ENCODE data around the gene GNS. TPM values are rescaled to one million over a fixed set of nuclear protein-coding genes. Genes with fewer than 3 reads are reported as not detected.

Gene GNS
- polyA plus RNA-seq, 4 donors = 8.3 to 584 (median 24.0) TPM

DNA sequence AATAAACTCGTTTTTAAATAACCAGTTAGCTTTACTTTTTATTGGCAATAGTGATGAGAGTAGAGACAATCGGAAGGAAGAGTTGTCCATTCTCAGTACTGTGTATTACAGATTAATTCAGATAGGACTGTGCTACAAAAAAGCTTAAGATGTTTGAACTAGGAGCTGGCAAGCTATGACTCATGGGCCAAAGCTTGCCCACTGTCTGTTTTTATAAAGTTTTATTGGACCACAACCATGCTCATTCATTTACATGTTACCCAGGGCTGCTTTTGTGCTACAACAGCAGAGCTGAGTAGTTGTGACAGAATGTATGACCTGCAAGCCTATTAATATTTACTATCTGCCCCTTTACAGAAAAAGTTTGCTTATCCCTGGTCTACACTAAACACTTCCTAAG, 19.4 kb downstream of the GNS start:
- FAIRE-seq (no peak), DNase-seq (no peak)
- WGBS, 3 donors = 89 to 93% (median 91%) methylated on average over 2 of the region's 2 CpGs
- Histone ChIP-seq H3K9me3 (ENCODE audit: control insufficient read depth in 2 of 2, insufficient read depth in 1 of 2, low read depth in 1 of 2, low read length in 1 of 2) (no peaks in the 10 kb centered on the region), H3K4me3 (ENCODE audit: low read depth in 1 of 3, low read length in 3 of 3) (no peak overlapping the region), H3K27ac (ENCODE audit: low read depth in 1 of 3, low read length in 2 of 3) (no peak overlapping the region), H3K27me3 (ENCODE audit: control insufficient read depth in 3 of 3, insufficient read depth in 3 of 3, low read length in 3 of 3) (no peaks in the 10 kb centered on the region), H3K36me3 (ENCODE audit: control insufficient read depth in 3 of 3, insufficient read depth in 2 of 3, low read depth in 1 of 3, low read length in 3 of 3) (peaks cover 20 to 41% (median 27%) of the 10 kb centered on the region in 3 donors), H3K4me1 (ENCODE audit: control insufficient read depth in 3 of 3, insufficient read depth in 2 of 3, low read depth in 1 of 3, low read length in 2 of 3) (peaks cover 0 to 7% (median 0%) of the 10 kb centered on the region in 3 donors)

GRCh38 chr12:64737539-64737938, 21.7 kb downstream of the GNS start:
- Histone ChIP-seq H3K27me3 (ENCODE audit: control insufficient read depth in 3 of 3, insufficient read depth in 3 of 3, low read length in 3 of 3) (no peaks in the 10 kb centered on the region), H3K4me1 (ENCODE audit: control insufficient read depth in 3 of 3, insufficient read depth in 2 of 3, low read depth in 1 of 3, low read length in 2 of 3) (no peaks in the 10 kb centered on the region), H3K9me3 (ENCODE audit: control insufficient read depth in 2 of 2, insufficient read depth in 1 of 2, low read depth in 1 of 2, low read length in 1 of 2) (no peaks in the 10 kb centered on the region), H3K27ac (ENCODE audit: low read depth in 1 of 3, low read length in 2 of 3) (no peak overlapping the region), H3K36me3 (ENCODE audit: control insufficient read depth in 3 of 3, insufficient read depth in 2 of 3, low read depth in 1 of 3, low read length in 3 of 3) (peaks cover 14 to 55% (median 23%) of the 10 kb centered on the region in 3 donors), H3K4me3 (ENCODE audit: low read depth in 1 of 3, low read length in 3 of 3) (no peak overlapping the region)
- no peak for FAIRE-seq
- WGBS, 3 donors = 37 to 52% (median 44%) methylated on average over 1 of the region's 1 CpG
- no peak for DNase-seq

DNA sequence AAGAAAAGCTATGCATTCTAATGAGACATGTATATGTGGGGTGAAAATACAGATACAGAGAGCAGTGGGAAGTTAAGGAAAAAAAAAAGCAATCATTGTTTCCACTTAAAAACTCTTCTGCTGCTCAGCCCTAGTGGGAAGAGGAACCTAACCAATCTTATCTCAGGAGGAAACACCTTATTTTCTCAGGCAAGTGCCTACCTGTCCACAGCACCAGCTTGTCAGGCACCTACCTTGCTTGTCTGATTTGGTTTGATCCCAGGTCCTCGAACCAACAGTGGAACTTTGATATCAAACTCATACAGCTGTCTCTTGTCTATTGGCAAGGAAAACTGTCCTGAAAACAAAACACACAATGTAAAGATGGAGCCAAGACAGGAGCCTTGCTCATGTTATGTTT, 22.4 kb downstream of the GNS start:
- no peak overlapping the region for H3K27ac ChIP-seq (ENCODE audit: low read depth in 1 of 3, low read length in 2 of 3)
- H3K27me3 ChIP-seq (ENCODE audit: control insufficient read depth in 3 of 3, insufficient read depth in 3 of 3, low read length in 3 of 3) = no peaks in the 10 kb centered on the region
- no peaks in the 10 kb centered on the region for H3K4me1 ChIP-seq (ENCODE audit: control insufficient read depth in 3 of 3, insufficient read depth in 2 of 3, low read depth in 1 of 3, low read length in 2 of 3)
- H3K36me3 ChIP-seq (ENCODE audit: control insufficient read depth in 3 of 3, insufficient read depth in 2 of 3, low read depth in 1 of 3, low read length in 3 of 3) = peaks cover 12 to 56% (median 20%) of the 10 kb centered on the region in 3 donors
- no peak for FAIRE-seq
- H3K9me3 ChIP-seq (ENCODE audit: control insufficient read depth in 2 of 2, insufficient read depth in 1 of 2, low read depth in 1 of 2, low read length in 1 of 2) = no peaks in the 10 kb centered on the region
- 38 to 51% (median 45%) methylated on average over 1 of the region's 1 CpG for WGBS, 3 donors
- no peak for DNase-seq
- no peak overlapping the region for H3K4me3 ChIP-seq (ENCODE audit: low read depth in 1 of 3, low read length in 3 of 3)

DNA sequence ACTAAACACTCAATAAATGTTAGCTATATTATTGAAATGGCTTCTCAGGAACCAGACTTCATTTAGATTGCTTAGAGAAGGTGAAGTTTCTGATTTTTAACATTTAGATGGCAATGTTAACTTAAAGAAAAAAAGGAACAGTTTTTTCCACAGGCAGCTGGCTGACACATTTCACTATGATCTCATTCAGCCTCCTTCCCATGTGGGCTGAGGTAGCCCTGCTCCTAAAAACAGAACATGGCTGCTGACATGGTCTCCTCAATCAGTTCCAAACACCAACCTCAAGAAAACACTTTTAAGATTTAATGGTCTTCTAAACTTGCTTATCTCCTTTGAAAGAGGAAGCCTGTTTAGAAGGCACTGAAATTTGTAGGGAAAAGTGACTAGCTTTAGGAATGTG, 23.8 kb downstream of the GNS start:
- no peak for FAIRE-seq
- no peaks in the 10 kb centered on the region for H3K9me3 ChIP-seq (ENCODE audit: control insufficient read depth in 2 of 2, insufficient read depth in 1 of 2, low read depth in 1 of 2, low read length in 1 of 2)
- H3K36me3 ChIP-seq (ENCODE audit: control insufficient read depth in 3 of 3, insufficient read depth in 2 of 3, low read depth in 1 of 3, low read length in 3 of 3) = peaks cover 12 to 55% (median 19%) of the 10 kb centered on the region in 3 donors
- H3K4me3 ChIP-seq (ENCODE audit: low read depth in 1 of 3, low read length in 3 of 3) = no peak overlapping the region
- no peak for DNase-seq
- no peak overlapping the region for H3K27ac ChIP-seq (ENCODE audit: low read depth in 1 of 3, low read length in 2 of 3)
- no peaks in the 10 kb centered on the region for H3K27me3 ChIP-seq (ENCODE audit: control insufficient read depth in 3 of 3, insufficient read depth in 3 of 3, low read length in 3 of 3)
- H3K4me1 ChIP-seq (ENCODE audit: control insufficient read depth in 3 of 3, insufficient read depth in 2 of 3, low read depth in 1 of 3, low read length in 2 of 3) = no peaks in the 10 kb centered on the region

- FAIRE-seq (no peak), DNase-seq (no peak)
- no peaks in the 10 kb centered on the region for H3K4me1 ChIP-seq (ENCODE audit: control insufficient read depth in 3 of 3, insufficient read depth in 2 of 3, low read depth in 1 of 3, low read length in 2 of 3)
- no peaks in the 10 kb centered on the region for H3K9me3 ChIP-seq (ENCODE audit: control insufficient read depth in 2 of 2, insufficient read depth in 1 of 2, low read depth in 1 of 2, low read length in 1 of 2)
- H3K27ac ChIP-seq (ENCODE audit: low read depth in 1 of 3, low read length in 2 of 3) = no peak overlapping the region
- 82 to 89% (median 85%) methylated on average over 4 of the region's 4 CpGs for WGBS, 3 donors
- H3K4me3 ChIP-seq (ENCODE audit: low read depth in 1 of 3, low read length in 3 of 3) = no peak overlapping the region
- H3K36me3 ChIP-seq (ENCODE audit: control insufficient read depth in 3 of 3, insufficient read depth in 2 of 3, low read depth in 1 of 3, low read length in 3 of 3) = peaks cover 10 to 48% (median 11%) of the 10 kb centered on the region in 3 donors
- no peaks in the 10 kb centered on the region for H3K27me3 ChIP-seq (ENCODE audit: control insufficient read depth in 3 of 3, insufficient read depth in 3 of 3, low read length in 3 of 3)
Observed at GRCh38 chr12:64733857-64734256, 25.3 kb downstream of the GNS start.

DNA sequence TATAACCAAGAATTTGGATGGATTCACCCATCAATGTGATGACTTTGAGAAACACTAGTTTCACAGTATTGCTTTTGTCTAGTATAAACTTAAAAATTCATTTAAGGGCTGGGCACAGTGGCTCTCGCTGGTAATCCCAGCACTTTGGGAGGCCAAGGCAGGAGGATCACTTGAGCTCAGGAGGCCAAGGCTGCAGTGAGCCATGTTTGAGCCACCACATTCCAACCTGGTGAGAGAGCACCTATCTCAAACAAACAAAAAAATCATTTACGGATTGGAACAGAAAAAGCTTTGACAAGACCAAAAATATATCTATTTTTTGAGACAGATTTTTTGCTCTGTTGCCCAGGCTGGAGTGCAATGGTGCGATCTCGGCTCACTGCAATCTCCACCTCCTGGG, 27.5 kb downstream of the GNS start:
- no peaks in the 10 kb centered on the region for H3K4me1 ChIP-seq (ENCODE audit: control insufficient read depth in 3 of 3, insufficient read depth in 2 of 3, low read depth in 1 of 3, low read length in 2 of 3)
- no peaks in the 10 kb centered on the region for H3K27me3 ChIP-seq (ENCODE audit: control insufficient read depth in 3 of 3, insufficient read depth in 3 of 3, low read length in 3 of 3)
- 95 to 97% (median 96%) methylated on average over 4 of the region's 4 CpGs for WGBS, 3 donors
- FAIRE-seq = no peak
- no peaks in the 10 kb centered on the region for H3K9me3 ChIP-seq (ENCODE audit: control insufficient read depth in 2 of 2, insufficient read depth in 1 of 2, low read depth in 1 of 2, low read length in 1 of 2)
- H3K4me3 ChIP-seq (ENCODE audit: low read depth in 1 of 3, low read length in 3 of 3) = no peak overlapping the region
- no peak for DNase-seq
- H3K27ac ChIP-seq (ENCODE audit: low read depth in 1 of 3, low read length in 2 of 3) = no peak overlapping the region
- H3K36me3 ChIP-seq (ENCODE audit: control insufficient read depth in 3 of 3, insufficient read depth in 2 of 3, low read depth in 1 of 3, low read length in 3 of 3) = peaks cover 10 to 42% (median 20%) of the 10 kb centered on the region in 3 donors

DNA sequence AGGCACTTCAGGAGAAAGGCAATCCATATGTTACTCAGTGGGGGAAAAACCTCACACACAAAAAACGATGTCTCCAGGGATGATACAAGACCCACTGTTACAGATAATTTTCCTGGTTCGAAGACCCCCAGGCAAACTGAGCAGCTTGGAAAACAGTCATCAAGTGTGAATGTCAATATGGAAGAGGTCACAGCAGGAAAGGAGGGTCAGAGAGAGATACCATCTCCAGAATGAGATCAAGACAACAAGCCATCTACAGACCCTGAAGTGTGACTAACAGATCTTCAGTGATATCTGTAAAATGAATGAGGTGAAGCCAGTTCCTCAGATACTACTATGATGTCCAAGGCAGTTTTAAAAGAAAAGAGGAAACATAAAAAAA, 28.6 kb downstream of the GNS start:
- no peaks in the 10 kb centered on the region for H3K27me3 ChIP-seq (ENCODE audit: control insufficient read depth in 3 of 3, insufficient read depth in 3 of 3, low read length in 3 of 3)
- no peak for FAIRE-seq
- no peaks in the 10 kb centered on the region for H3K9me3 ChIP-seq (ENCODE audit: control insufficient read depth in 2 of 2, insufficient read depth in 1 of 2, low read depth in 1 of 2, low read length in 1 of 2)
- DNase-seq = no peak
- peaks cover 7 to 43% (median 16%) of the 10 kb centered on the region in 3 donors for H3K36me3 ChIP-seq (ENCODE audit: control insufficient read depth in 3 of 3, insufficient read depth in 2 of 3, low read depth in 1 of 3, low read length in 3 of 3)
- 59 to 78% (median 71%) methylated on average over 2 of the region's 2 CpGs for WGBS, 3 donors
- no peaks in the 10 kb centered on the region for H3K4me1 ChIP-seq (ENCODE audit: control insufficient read depth in 3 of 3, insufficient read depth in 2 of 3, low read depth in 1 of 3, low read length in 2 of 3)
- no peak overlapping the region for H3K4me3 ChIP-seq (ENCODE audit: low read depth in 1 of 3, low read length in 3 of 3)
- peak overlapping the region in 2 of 3 donors; percentile 8 to 76 for H3K27ac ChIP-seq (ENCODE audit: low read depth in 1 of 3, low read length in 2 of 3)

- FAIRE-seq (no peak), DNase-seq (no peak)
- Histone ChIP-seq H3K36me3 (ENCODE audit: control insufficient read depth in 3 of 3, insufficient read depth in 2 of 3, low read depth in 1 of 3, low read length in 3 of 3) (peaks cover 3 to 44% (median 16%) of the 10 kb centered on the region in 3 donors), H3K4me3 (ENCODE audit: low read depth in 1 of 3, low read length in 3 of 3) (no peak overlapping the region), H3K27ac (ENCODE audit: low read depth in 1 of 3, low read length in 2 of 3) (peak overlapping the region in 2 of 3 donors; percentile 3 to 76), H3K27me3 (ENCODE audit: control insufficient read depth in 3 of 3, insufficient read depth in 3 of 3, low read length in 3 of 3) (no peaks in the 10 kb centered on the region), H3K9me3 (ENCODE audit: control insufficient read depth in 2 of 2, insufficient read depth in 1 of 2, low read depth in 1 of 2, low read length in 1 of 2) (no peaks in the 10 kb centered on the region), H3K4me1 (ENCODE audit: control insufficient read depth in 3 of 3, insufficient read depth in 2 of 3, low read depth in 1 of 3, low read length in 2 of 3) (no peaks in the 10 kb centered on the region)
- 57 to 88% (median 86%) methylated on average over 2 of the region's 2 CpGs for WGBS, 3 donors
Observed at GRCh38 chr12:64729909-64730587, 29.2 kb downstream of the GNS start.

GRCh38 chr12:64724201-64724745, 34.9 kb downstream of the GNS start:
- no peak overlapping the region for H3K27ac ChIP-seq (ENCODE audit: low read depth in 1 of 3, low read length in 2 of 3)
- 93 to 97% (median 96%) methylated on average over 11 of the region's 11 CpGs for WGBS, 3 donors
- H3K4me1 ChIP-seq (ENCODE audit: control insufficient read depth in 3 of 3, insufficient read depth in 2 of 3, low read depth in 1 of 3, low read length in 2 of 3) = no peaks in the 10 kb centered on the region
- H3K4me3 ChIP-seq (ENCODE audit: low read depth in 1 of 3, low read length in 3 of 3) = no peak overlapping the region
- H3K36me3 ChIP-seq (ENCODE audit: control insufficient read depth in 3 of 3, insufficient read depth in 2 of 3, low read depth in 1 of 3, low read length in 3 of 3) = peaks cover 7 to 51% (median 22%) of the 10 kb centered on the region in 3 donors
- no peaks in the 10 kb centered on the region for H3K9me3 ChIP-seq (ENCODE audit: control insufficient read depth in 2 of 2, insufficient read depth in 1 of 2, low read depth in 1 of 2, low read length in 1 of 2)
- FAIRE-seq (no peak), DNase-seq (no peak)
- no peaks in the 10 kb centered on the region for H3K27me3 ChIP-seq (ENCODE audit: control insufficient read depth in 3 of 3, insufficient read depth in 3 of 3, low read length in 3 of 3)

All from small intestine (tissue), 7 donors.